ENCODE results near the gene BLTP3B. TPM values are rescaled to one million over a fixed set of nuclear protein-coding genes. Genes with fewer than 3 reads are reported as not detected.

Gene BLTP3B
- total RNA-seq, 2 experiments from 2014 or later: 17.8 to 20.5 TPM

- no peak overlapping the region for H3K27ac Mint-ChIP-seq
- H3K36me3 Mint-ChIP-seq (ENCODE audit: low read depth): peaks cover 11% of the 10 kb centered on the region
- H3K9me3 Mint-ChIP-seq (ENCODE audit: insufficient read depth): no peaks in the 10 kb centered on the region
- POLR2A ChIA-PET: interaction anchor here (1.1 to 1.6 kb wide), 2 partner anchors 59 to 62 kb away, joined by 3 read pairs; partner anchors contain the start of gene ACTR6
- ATAC-seq: no peak
- peak; percentile 25 for DNase-seq
- H3K27me3 Mint-ChIP-seq (ENCODE audit: low read depth): no peaks in the 10 kb centered on the region
- no peak overlapping the region for H3K4me3 Mint-ChIP-seq
- peaks cover 45% of the 10 kb centered on the region for H3K4me1 Mint-ChIP-seq (ENCODE audit: low read depth)
- CTCF ChIA-PET: interaction anchor here (0.9 to 2.4 kb wide), 8 partner anchors 10 to 129 kb away, joined by 3 to 21 read pairs (median 4); partner anchors contain the start of genes ACTR6 and SCYL2
Observed at GRCh38 chr12:100138048-100138802, 4.4 kb downstream of the BLTP3B start.

- H3K27ac Mint-ChIP-seq: peak overlapping the region; percentile 9
- H3K36me3 Mint-ChIP-seq (ENCODE audit: low read depth): peaks cover 11% of the 10 kb centered on the region
- peaks cover 21% of the 10 kb centered on the region for H3K4me1 Mint-ChIP-seq (ENCODE audit: low read depth)
- ChIA-PET POLR2A (no interaction called here), CTCF (no interaction called here)
- DNase-seq (no peak), ATAC-seq (no peak)
- no peak overlapping the region for H3K4me3 Mint-ChIP-seq
- H3K9me3 Mint-ChIP-seq (ENCODE audit: insufficient read depth): no peaks in the 10 kb centered on the region
- H3K27me3 Mint-ChIP-seq (ENCODE audit: low read depth): no peaks in the 10 kb centered on the region
Observed at GRCh38 chr12:100133200-100133599, 9.5 kb downstream of the BLTP3B start.

GRCh38 chr12:100128512-100128908 lies 14.2 kb downstream of the BLTP3B start:
- H3K9me3 Mint-ChIP-seq (ENCODE audit: insufficient read depth): no peaks in the 10 kb centered on the region
- H3K27me3 Mint-ChIP-seq (ENCODE audit: low read depth): no peaks in the 10 kb centered on the region
- CTCF ChIA-PET: interaction anchor here (0.7 to 5.2 kb wide), 3 partner anchors 10 to 26 kb away, joined by 3 to 21 read pairs (median 6); no protein-coding TSS in a partner anchor
- H3K36me3 Mint-ChIP-seq (ENCODE audit: low read depth): peaks cover 9% of the 10 kb centered on the region
- H3K27ac Mint-ChIP-seq: no peak overlapping the region
- no peak overlapping the region for H3K4me3 Mint-ChIP-seq
- ATAC-seq: no peak
- no peak for DNase-seq
- POLR2A ChIA-PET: interaction anchor here (0.7 to 1.5 kb wide), 2 partner anchors 72 to 331 kb away, joined by 3 to 4 read pairs; partner anchors contain the start of gene ACTR6
- H3K4me1 Mint-ChIP-seq (ENCODE audit: low read depth): peaks cover 19% of the 10 kb centered on the region

DNA sequence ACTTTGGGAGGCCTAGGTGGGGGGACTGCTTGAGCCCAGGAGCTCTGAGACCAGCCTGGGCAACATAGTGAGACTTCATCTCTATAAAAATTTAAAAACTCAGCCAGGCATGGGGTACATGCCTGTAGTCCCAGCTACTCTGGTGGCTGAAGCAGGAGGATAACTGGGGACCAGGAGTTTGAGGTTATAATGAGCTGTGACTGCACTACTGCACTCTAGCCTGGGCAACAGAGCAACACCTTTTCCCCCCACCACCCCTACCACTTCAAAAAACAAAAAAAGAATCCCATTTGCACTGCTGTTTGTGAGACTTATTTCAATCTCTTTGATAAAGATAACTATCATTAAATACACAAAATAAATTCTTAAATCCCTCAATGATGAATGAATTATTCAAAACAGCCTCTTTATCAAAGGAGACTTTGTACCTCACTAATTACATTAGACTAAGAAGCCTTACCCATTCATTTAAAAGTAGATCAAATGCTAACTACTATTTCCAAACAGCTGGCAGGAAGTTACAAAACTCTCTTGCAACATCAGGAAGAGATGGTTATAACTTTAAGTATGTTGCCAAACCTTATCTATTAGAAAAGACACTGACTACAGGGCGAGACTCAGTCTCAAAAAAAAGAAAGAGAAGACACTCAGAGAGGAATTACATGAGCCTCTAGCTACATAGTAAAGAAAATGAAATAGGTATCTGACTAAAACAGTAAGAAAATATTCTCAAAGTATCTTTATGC lies 14.7 kb downstream of the BLTP3B start:
- no peaks in the 10 kb centered on the region for H3K9me3 Mint-ChIP-seq (ENCODE audit: insufficient read depth)
- no peak overlapping the region for H3K27ac Mint-ChIP-seq

DNA sequence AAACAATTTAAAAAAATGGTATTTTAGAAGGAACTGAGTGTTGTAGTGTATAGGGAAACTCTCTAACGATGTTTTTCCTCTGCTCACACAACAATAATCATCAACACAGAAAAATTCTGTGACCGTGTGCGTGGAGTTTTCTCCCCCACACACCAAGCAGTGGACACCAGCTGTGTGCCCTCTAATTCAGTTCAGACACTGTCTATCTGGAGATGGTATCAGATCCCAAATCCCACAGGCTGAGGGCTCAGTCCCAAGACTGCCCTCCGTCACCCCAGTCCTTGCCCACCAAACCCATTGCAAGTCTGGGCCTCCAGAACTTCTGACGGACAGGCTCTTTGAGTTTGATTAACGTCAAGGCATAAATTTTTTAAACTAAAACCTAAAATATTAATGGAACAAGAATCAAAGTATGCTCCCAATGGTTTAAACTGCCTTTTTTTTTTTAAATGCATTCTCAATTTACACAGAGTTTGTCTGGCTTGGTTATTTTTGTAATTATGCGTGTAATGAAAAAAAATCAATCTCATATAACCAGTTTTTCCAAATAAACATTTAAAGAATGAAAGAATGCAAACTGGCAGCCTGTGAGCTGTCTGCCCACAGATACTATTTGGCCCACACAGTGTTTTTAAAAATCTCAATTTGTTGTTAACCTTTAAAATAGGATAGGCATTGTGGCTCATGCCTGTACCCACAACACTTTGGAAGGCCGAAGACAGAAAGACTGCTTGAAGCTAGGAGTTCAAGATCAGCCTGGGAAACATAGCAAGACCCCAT lies 19.2 kb downstream of the BLTP3B start:
- CTCF ChIA-PET: interaction anchor here (1.0 kb wide), 1 partner anchor 16 kb away, joined by 4 read pairs; no protein-coding TSS in a partner anchor
- H3K36me3 Mint-ChIP-seq (ENCODE audit: low read depth): peaks cover 9% of the 10 kb centered on the region
- peaks cover 6% of the 10 kb centered on the region for H3K9me3 Mint-ChIP-seq (ENCODE audit: insufficient read depth)
- no peak overlapping the region for H3K4me3 Mint-ChIP-seq
- no peak for DNase-seq
- no peaks in the 10 kb centered on the region for H3K27me3 Mint-ChIP-seq (ENCODE audit: low read depth)
- no peak for ATAC-seq
- H3K4me1 Mint-ChIP-seq (ENCODE audit: low read depth): peaks cover 11% of the 10 kb centered on the region
- H3K27ac Mint-ChIP-seq: no peak overlapping the region
- POLR2A ChIA-PET: no interaction called here

More for the DNA sequence above, 14.7 kb downstream of the BLTP3B start:
- Mint-ChIP-seq H3K27me3 (ENCODE audit: low read depth) (no peaks in the 10 kb centered on the region), H3K4me1 (ENCODE audit: low read depth) (peaks cover 19% of the 10 kb centered on the region), H3K4me3 (no peak overlapping the region), H3K36me3 (ENCODE audit: low read depth) (peaks cover 6% of the 10 kb centered on the region)
- ChIA-PET CTCF (interaction anchor here (0.7 to 5.2 kb wide), 3 partner anchors 11 to 27 kb away, joined by 3 to 21 read pairs (median 6); no protein-coding TSS in a partner anchor), POLR2A (interaction anchor here (0.7 kb wide), 1 partner anchor 331 kb away, joined by 4 read pairs; no protein-coding TSS in a partner anchor)
- no peak for ATAC-seq
- DNase-seq: no peak

- ChIA-PET POLR2A (no interaction called here), CTCF (interaction anchor here (1.1 kb wide), 1 partner anchor 35 kb away, joined by 7 read pairs; no protein-coding TSS in a partner anchor)
- Mint-ChIP-seq H3K9me3 (ENCODE audit: insufficient read depth) (peaks cover 6% of the 10 kb centered on the region), H3K4me1 (ENCODE audit: low read depth) (no peaks in the 10 kb centered on the region), H3K27me3 (ENCODE audit: low read depth) (no peaks in the 10 kb centered on the region), H3K27ac (no peak overlapping the region), H3K4me3 (no peak overlapping the region), H3K36me3 (ENCODE audit: low read depth) (peaks cover 18% of the 10 kb centered on the region)
- ATAC-seq (no peak), DNase-seq (no peak)
Observed at GRCh38 chr12:100120355-100120754, 22.3 kb downstream of the BLTP3B start.

- H3K27ac Mint-ChIP-seq: no peak overlapping the region
- CTCF ChIA-PET: no interaction called here
- H3K4me3 Mint-ChIP-seq: no peak overlapping the region
- POLR2A ChIA-PET: no interaction called here
- no peak for DNase-seq
- H3K4me1 Mint-ChIP-seq (ENCODE audit: low read depth): no peaks in the 10 kb centered on the region
- H3K27me3 Mint-ChIP-seq (ENCODE audit: low read depth): no peaks in the 10 kb centered on the region
- ATAC-seq: no peak
- H3K9me3 Mint-ChIP-seq (ENCODE audit: insufficient read depth): peaks cover under 1% of the 10 kb centered on the region
- H3K36me3 Mint-ChIP-seq (ENCODE audit: low read depth): peaks cover 19% of the 10 kb centered on the region
Observed at GRCh38 chr12:100115291-100115690, 27.4 kb downstream of the BLTP3B start.

DNA sequence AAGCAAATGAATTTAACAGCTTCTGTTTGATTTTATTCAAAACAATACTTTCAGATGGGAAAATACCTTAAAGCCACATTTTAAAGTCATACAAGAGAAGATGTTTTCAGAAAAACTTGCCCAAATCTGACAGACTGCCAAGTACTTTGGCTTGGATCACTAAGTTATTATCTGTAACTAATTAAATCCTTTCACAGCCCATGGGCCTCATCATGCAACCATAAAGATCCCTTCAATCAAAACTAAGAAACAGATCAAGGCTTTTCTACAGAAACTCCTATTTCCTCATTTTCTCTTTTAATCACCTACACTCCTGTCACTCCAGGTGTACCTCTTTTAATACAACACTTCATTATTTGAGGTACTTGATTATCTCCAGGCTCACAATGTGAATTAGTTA lies 28.1 kb downstream of the BLTP3B start:
- Mint-ChIP-seq H3K9me3 (ENCODE audit: insufficient read depth) (no peaks in the 10 kb centered on the region), H3K4me3 (no peak overlapping the region), H3K27me3 (ENCODE audit: low read depth) (no peaks in the 10 kb centered on the region), H3K36me3 (ENCODE audit: low read depth) (peaks cover 19% of the 10 kb centered on the region), H3K4me1 (ENCODE audit: low read depth) (no peaks in the 10 kb centered on the region), H3K27ac (no peak overlapping the region)
- DNase-seq (no peak), ATAC-seq (no peak)
- CTCF ChIA-PET: no interaction called here
- POLR2A ChIA-PET: no interaction called here

GRCh38 chr12:100110276-100110675 lies 32.4 kb downstream of the BLTP3B start:
- Mint-ChIP-seq H3K9me3 (ENCODE audit: insufficient read depth) (no peaks in the 10 kb centered on the region), H3K4me1 (ENCODE audit: low read depth) (no peaks in the 10 kb centered on the region), H3K4me3 (no peak overlapping the region), H3K27ac (no peak overlapping the region), H3K27me3 (ENCODE audit: low read depth) (no peaks in the 10 kb centered on the region), H3K36me3 (ENCODE audit: low read depth) (peaks cover 35% of the 10 kb centered on the region)
- CTCF ChIA-PET: no interaction called here
- DNase-seq: no peak
- ATAC-seq: no peak
- POLR2A ChIA-PET: interaction anchor here (0.5 kb wide), 1 partner anchor 32 kb away, joined by 3 read pairs; no protein-coding TSS in a partner anchor

DNA sequence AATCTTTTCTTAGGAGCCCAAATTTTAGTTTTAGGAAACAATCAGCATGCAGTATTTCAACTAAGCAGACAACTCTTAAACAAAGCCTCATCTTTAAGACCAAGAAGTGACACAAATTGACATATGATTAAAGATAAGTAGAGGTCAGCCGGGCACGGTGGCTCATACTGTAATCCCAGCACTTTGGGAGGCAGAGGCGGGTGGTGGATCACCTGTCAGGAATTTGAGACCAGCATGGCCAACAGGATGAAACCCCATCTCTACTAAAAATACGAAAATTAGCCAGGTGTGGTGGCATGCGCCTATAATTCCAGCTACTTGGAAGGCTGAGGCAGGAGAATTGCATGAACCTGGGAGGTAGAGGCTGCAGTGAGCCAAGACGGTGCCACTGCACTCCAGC lies 35.8 kb downstream of the BLTP3B start:
- CTCF ChIA-PET: no interaction called here

GRCh38 chr12:100105661-100106060 lies 37.0 kb downstream of the BLTP3B start:
- Mint-ChIP-seq H3K27ac (no peak overlapping the region), H3K27me3 (ENCODE audit: low read depth) (no peaks in the 10 kb centered on the region), H3K36me3 (ENCODE audit: low read depth) (peaks cover 37% of the 10 kb centered on the region), H3K4me3 (no peak overlapping the region), H3K4me1 (ENCODE audit: low read depth) (no peaks in the 10 kb centered on the region), H3K9me3 (ENCODE audit: insufficient read depth) (no peaks in the 10 kb centered on the region)
- DNase-seq (no peak), ATAC-seq (no peak)
- POLR2A ChIA-PET: no interaction called here
- CTCF ChIA-PET: no interaction called here

More for the DNA sequence above, 35.8 kb downstream of the BLTP3B start:
- no peaks in the 10 kb centered on the region for H3K27me3 Mint-ChIP-seq (ENCODE audit: low read depth)
- H3K9me3 Mint-ChIP-seq (ENCODE audit: insufficient read depth): no peaks in the 10 kb centered on the region
- H3K4me3 Mint-ChIP-seq: no peak overlapping the region
- no peaks in the 10 kb centered on the region for H3K4me1 Mint-ChIP-seq (ENCODE audit: low read depth)
- peaks cover 34% of the 10 kb centered on the region for H3K36me3 Mint-ChIP-seq (ENCODE audit: low read depth)
- DNase-seq (no peak), ATAC-seq (no peak)
- no peak overlapping the region for H3K27ac Mint-ChIP-seq
- POLR2A ChIA-PET: no interaction called here
